ENCODE data around the gene WNT7B. TPM values are rescaled to one million over a fixed set of nuclear protein-coding genes. Genes with fewer than 3 reads are reported as not detected.

The WNT7B gene
- total and polyA plus RNA-seq, 3 donors from 2014 or later, result 0.65 to 1.9 (median 1.3) TPM

- no peaks in the 10 kb centered on the region for H3K27me3 ChIP-seq
Measured at GRCh38 chr22:45891021-45891421, 85.9 kb downstream of the WNT7B start.

GRCh38 chr22:45890351-45890635, 86.7 kb downstream of the WNT7B start:
- no peaks in the 10 kb centered on the region for H3K36me3 ChIP-seq (ENCODE audit: low read depth, missing control alignments)
- H3K4me3 ChIP-seq, result peak overlapping the region in 1 of 2 donors; percentile 27
- DNase-seq, result no peak
- no peaks in the 10 kb centered on the region for H3K4me1 ChIP-seq
- intact Hi-C loops (cut with DNase I; ENCODE audit: low total_unique reads), result no loop called here
- no peaks in the 10 kb centered on the region for H3K27me3 ChIP-seq
- H3K9me3 ChIP-seq, result no peaks in the 10 kb centered on the region
- 75% methylated on average over 22 of the region's 26 CpGs; no CpG with 5 or more reads in 1 of the 2 donors for WGBS, 2 donors
- no peak for TF ChIP-seq CTCF (IDR thresholded peaks at IDR 0.05)
- TF ChIP-seq POLR2A (IDR thresholded peaks at IDR 0.05), result no peak
- no peak overlapping the region for H3K27ac ChIP-seq

More at GRCh38 chr22:45891021-45891421, 85.9 kb downstream of the WNT7B start:
- TF ChIP-seq CTCF (IDR thresholded peaks at IDR 0.05), result no peak
- no peak for TF ChIP-seq POLR2A (IDR thresholded peaks at IDR 0.05)
- H3K4me1 ChIP-seq, result no peaks in the 10 kb centered on the region
- H3K27ac ChIP-seq, result no peak overlapping the region
- no peak overlapping the region for H3K4me3 ChIP-seq
- H3K36me3 ChIP-seq (ENCODE audit: low read depth, missing control alignments), result no peaks in the 10 kb centered on the region
- no peak for DNase-seq
- H3K9me3 ChIP-seq, result no peaks in the 10 kb centered on the region
- intact Hi-C loops (cut with DNase I; ENCODE audit: low total_unique reads), result no loop called here
- WGBS, 2 donors, result 71 to 75% methylated on average over 36 to 37 of the region's 37 CpGs

- Histone ChIP-seq H3K4me3 (peak overlapping the region; percentile 18 to 27), H3K36me3 (ENCODE audit: low read depth, missing control alignments) (no peaks in the 10 kb centered on the region), H3K27ac (no peak overlapping the region), H3K27me3 (no peaks in the 10 kb centered on the region), H3K9me3 (no peaks in the 10 kb centered on the region), H3K4me1 (no peaks in the 10 kb centered on the region)
- TF ChIP-seq POLR2A (IDR thresholded peaks at IDR 0.05), result no peak
- no peak for TF ChIP-seq CTCF (IDR thresholded peaks at IDR 0.05)
- no peak for DNase-seq
- 9 to 39% methylated on average over 15 to 56 of the region's 56 CpGs for WGBS, 2 donors
- intact Hi-C loops (cut with DNase I; ENCODE audit: low total_unique reads), result no loop called here
Measured at GRCh38 chr22:45889539-45890350, 87.2 kb downstream of the WNT7B start.

- DNase-seq, result no peak
- intact Hi-C loops (cut with DNase I; ENCODE audit: low total_unique reads), result no loop called here
- H3K4me1 ChIP-seq, result no peaks in the 10 kb centered on the region
- TF ChIP-seq POLR2A (IDR thresholded peaks at IDR 0.05) (no peak), CTCF (IDR thresholded peaks at IDR 0.05) (no peak)
- H3K36me3 ChIP-seq (ENCODE audit: low read depth, missing control alignments), result no peaks in the 10 kb centered on the region
- H3K27ac ChIP-seq, result no peak overlapping the region
- peak overlapping the region in 1 of 2 donors; percentile 18 for H3K4me3 ChIP-seq
- H3K9me3 ChIP-seq, result no peaks in the 10 kb centered on the region
- 75% methylated on average over 10 of the region's 10 CpGs; no CpG with 5 or more reads in 1 of the 2 donors for WGBS, 2 donors
- H3K27me3 ChIP-seq, result no peaks in the 10 kb centered on the region
Measured at GRCh38 chr22:45889093-45889538, 87.8 kb downstream of the WNT7B start.

All from testis (tissue), 3 donors.